Neural cell (in vitro differentiated cells): ENCODE results near the gene EYS. TPM values are rescaled to one million over a fixed set of nuclear protein-coding genes. Genes with fewer than 3 reads are reported as not detected.

Experiments
- H2AFZ ChIP-seq: fragments of 200-600, 300-800 bp; sonication (generic), shearing (Covaris generic); 2 replicates; pipeline ENCODE4 v1.6.0; 2014; ENCODE audit warnings: low read depth, mild to moderate bottlenecking, antibody characterized with exemption, low read length, moderate library complexity
- H3F3A ChIP-seq: fragments of 200-600 bp; shearing (Covaris generic); 2 replicates; pipeline ENCODE4 v1.6.1; 2016; ENCODE audit warnings: mild to moderate bottlenecking, moderate library complexity, mixed read lengths, antibody characterized with exemption, low read length; ENCODE audit not compliant: insufficient read depth, poor library complexity, severe bottlenecking
- H3K27ac ChIP-seq: fragments of 200-600, 300-800 bp; sonication (generic), shearing (Covaris generic); 2 replicates; pipeline ENCODE4 v1.5.1; 2014; ENCODE audit warnings: mild to moderate bottlenecking, low read length, moderate library complexity
- H3K27me3 ChIP-seq: fragments of 300-800, 200-600 bp; sonication (generic), shearing (Covaris generic); 2 replicates; pipeline ENCODE4 v1.6.0; 2014; ENCODE audit warnings: mild to moderate bottlenecking, low read depth, low read length, moderate library complexity; ENCODE audit not compliant: insufficient read depth
- H3K36me3 ChIP-seq: fragments of 300-800, 200-600 bp; sonication (generic), shearing (Covaris generic); 2 replicates; pipeline ENCODE4 v1.5.1; 2014; ENCODE audit warnings: mild to moderate bottlenecking, antibody characterized with exemption, low read length, moderate library complexity; ENCODE audit not compliant: insufficient read depth
- H3K4me2 ChIP-seq: fragments of 300-800, 200-600 bp; sonication (generic), shearing (Covaris generic); 2 replicates; pipeline ENCODE4 v1.6.0; 2014; ENCODE audit warnings: mild to moderate bottlenecking, low read length
- H3K4me3 ChIP-seq: fragments of 300-800, 200-600 bp; sonication (generic), shearing (Covaris generic); 2 replicates; pipeline ENCODE4 v1.5.1; 2014; ENCODE audit warnings: mild to moderate bottlenecking, low read length, moderate library complexity
- H3K79me2 ChIP-seq: fragments of 200-600 bp; shearing (Covaris generic); replicated peaks from 2 replicates; pipeline ENCODE4 v1.6.0; 2014; ENCODE audit warnings: mild to moderate bottlenecking, low read length, moderate library complexity; ENCODE audit not compliant: insufficient read depth
- H3K9ac ChIP-seq: fragments of 300-800, 200-600 bp; sonication (generic), shearing (Covaris generic); 2 replicates; pipeline ENCODE4 v1.6.1; 2016; ENCODE audit warnings: mild to moderate bottlenecking, low read length, mixed read lengths
- H3K9me2 ChIP-seq: fragments of 200-600 bp; shearing (Covaris generic); 2 replicates; pipeline ENCODE4 v1.6.1; 2016; ENCODE audit warnings: mild to moderate bottlenecking, low read length, mixed read lengths; ENCODE audit not compliant: insufficient read depth
- H3K9me3 ChIP-seq: fragments of 200-600, 300-800 bp; sonication (generic), shearing (Covaris generic); 2 replicates; pipeline ENCODE4 v1.6.1; 2016; ENCODE audit warnings: mild to moderate bottlenecking, mixed run types, low read length, moderate library complexity, mixed read lengths
- H4K20me1 ChIP-seq: fragments of 200-600 bp; shearing (Covaris generic); 2 replicates; pipeline ENCODE4 v1.6.1; 2016; ENCODE audit warnings: mild to moderate bottlenecking, mixed run types; ENCODE audit not compliant: insufficient read depth
- CTCF ChIP-seq: fragments of 450-650 bp; IDR thresholded peaks from 2 replicates; pipeline ENCODE4 v1.5.1; 2014; ENCODE audit warnings: antibody characterized with exemption, mild to moderate bottlenecking, moderate library complexity; ENCODE audit not compliant: poor library complexity, severe bottlenecking
- EP300 ChIP-seq: fragments of 450-650 bp; conservative IDR thresholded peaks from 2 replicates; pipeline ENCODE4 v1.6.1; 2014; ENCODE audit warnings: antibody characterized with exemption, mild to moderate bottlenecking, moderate library complexity; ENCODE audit not compliant: poor library complexity, severe bottlenecking
- EZH2 ChIP-seq: fragments of 200-600, 300-800 bp; shearing (Covaris generic), sonication (generic); IDR thresholded peaks from 2 replicates; pipeline ENCODE4 v1.6.1; 2014; ENCODE audit warnings: antibody characterized with exemption, low read length, borderline replicate concordance, mild to moderate bottlenecking; ENCODE audit not compliant: insufficient read depth, poor library complexity, severe bottlenecking
- MXI1 ChIP-seq: fragments of 450-650 bp; conservative IDR thresholded peaks from 2 replicates; pipeline ENCODE4 v1.6.1; 2014; ENCODE audit warnings: antibody characterized with exemption, mild to moderate bottlenecking; ENCODE audit not compliant: poor library complexity, severe bottlenecking
- POLR2AphosphoS5 ChIP-seq: IDR thresholded peaks from 2 replicates; pipeline ENCODE4 v1.6.1; 2012
- RAD21 ChIP-seq: fragments of 450-650 bp; conservative IDR thresholded peaks from 2 replicates; pipeline ENCODE4 v1.6.1; 2014; ENCODE audit warnings: antibody characterized with exemption, mild to moderate bottlenecking, moderate library complexity
- REST ChIP-seq: IDR thresholded peaks from 2 replicates; pipeline ENCODE4 v1.6.1; 2012; ENCODE audit warnings: borderline replicate concordance
- SMC3 ChIP-seq: fragments of 450-650 bp; conservative IDR thresholded peaks from 2 replicates; pipeline ENCODE4 v1.6.1; 2014; ENCODE audit warnings: antibody characterized with exemption, mild to moderate bottlenecking, moderate library complexity; ENCODE audit not compliant: poor library complexity
- TAF1 ChIP-seq: IDR thresholded peaks from 2 replicates; pipeline ENCODE4 v1.6.1; 2012; ENCODE audit warnings: low read depth
- polyA plus RNA-seq: library from polyadenylated mRNA; depleted of rRNA; stranded (reverse); fragments of >200 nt; gene quantifications from 2 replicates; pipeline ENCODE4 v1.2.3, GENCODE V29; 2014

The EYS gene
- polyA plus RNA-seq, 1 donor from 2014 or later = 0.38 TPM

- H3K4me2 ChIP-seq = no peak overlapping the region
- no peaks in the 10 kb centered on the region for H3F3A ChIP-seq
- H2AFZ ChIP-seq = no peak overlapping the region
- H3K4me3 ChIP-seq = no peak overlapping the region
- H3K9me2 ChIP-seq = no peaks in the 10 kb centered on the region
- H3K27me3 ChIP-seq = no peaks in the 10 kb centered on the region
- no peaks in the 10 kb centered on the region for H3K36me3 ChIP-seq
- no peaks in the 10 kb centered on the region for H3K79me2 ChIP-seq
- H4K20me1 ChIP-seq = no peaks in the 10 kb centered on the region
- TF ChIP-seq POLR2AphosphoS5 (no peak), TAF1 (no peak), MXI1 (no peak), RAD21 (no peak), EZH2 (no peak), REST (no peak), SMC3 (no peak), EP300 (no peak), CTCF (no peak)
- no peak overlapping the region for H3K9ac ChIP-seq
- peak overlapping the region; percentile 36 for H3K27ac ChIP-seq
- peaks cover 3% of the 10 kb centered on the region for H3K9me3 ChIP-seq
Observed at GRCh38 chr6:64013011-64013410, 1694.0 kb downstream of the EYS start.

GRCh38 chr6:64012351-64013001, 1694.5 kb downstream of the EYS start:
- Histone ChIP-seq H3K27me3 (no peaks in the 10 kb centered on the region), H3K9ac (no peak overlapping the region), H3K36me3 (no peaks in the 10 kb centered on the region), H3K9me2 (no peaks in the 10 kb centered on the region), H3K79me2 (no peaks in the 10 kb centered on the region), H3F3A (no peaks in the 10 kb centered on the region), H3K9me3 (peaks cover 3% of the 10 kb centered on the region), H4K20me1 (no peaks in the 10 kb centered on the region), H2AFZ (no peak overlapping the region), H3K27ac (peak overlapping the region; percentile 36), H3K4me2 (no peak overlapping the region), H3K4me3 (no peak overlapping the region)
- no peak for TF ChIP-seq EZH2
- TF ChIP-seq EP300 = no peak
- TF ChIP-seq CTCF = peak; percentile 94
- TF ChIP-seq RAD21 = peak; percentile 96
- peak; percentile 88 for TF ChIP-seq SMC3
